ENCODE results near the gene NT5C3B. TPM values are rescaled to one million over a fixed set of nuclear protein-coding genes. Genes with fewer than 3 reads are reported as not detected.
A peak's percentile ranks its signal among the peaks of the same experiment; 100 is the strongest.
"Not testable (repeated sequence)": the region's sequence is repeated elsewhere in the genome, so short reads cannot be mapped to it uniquely, and the experiment has no call there.

Gene NT5C3B
- total RNA-seq, 1 experiment from 2014 or later, result 67.6 TPM

GRCh38 chr17:41784207-41784744 is 51.8 kb downstream of the NT5C3B start:
- peak; percentile 85 for DNase-seq (ENCODE audit: low read depth)

- DNase-seq (ENCODE audit: low read depth), result no peak
These were observed 53.9 kb downstream of the NT5C3B start for GRCh38 chr17:41782142-41782541.

- no peak for DNase-seq (ENCODE audit: low read depth)
These were observed 54.5 kb downstream of the NT5C3B start for GRCh38 chr17:41781404-41782110.

DNA sequence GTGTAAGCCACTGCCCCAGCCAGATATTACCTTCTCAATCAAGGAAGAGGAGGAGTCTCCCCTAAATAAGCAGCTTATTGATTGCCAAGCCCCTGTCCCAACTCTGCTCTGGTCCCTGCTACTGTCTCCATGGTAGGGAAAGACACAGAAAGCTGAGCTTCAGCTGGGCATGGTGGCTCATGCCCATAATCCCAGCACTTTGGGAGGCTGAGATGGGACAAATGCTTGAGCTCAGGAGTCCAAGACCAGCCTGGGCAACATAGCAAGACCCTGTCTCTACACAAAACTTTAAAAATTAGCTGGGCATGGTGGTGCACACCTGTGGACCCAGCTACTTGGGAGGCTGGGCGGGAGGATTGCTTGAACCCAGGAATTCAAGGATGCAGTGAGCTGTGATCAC is 56.1 kb downstream of the NT5C3B start:
- no peak for DNase-seq (ENCODE audit: low read depth)

- DNase-seq (ENCODE audit: low read depth), result peak; percentile 94
These were observed 58.4 kb downstream of the NT5C3B start for GRCh38 chr17:41777574-41778188.

DNA sequence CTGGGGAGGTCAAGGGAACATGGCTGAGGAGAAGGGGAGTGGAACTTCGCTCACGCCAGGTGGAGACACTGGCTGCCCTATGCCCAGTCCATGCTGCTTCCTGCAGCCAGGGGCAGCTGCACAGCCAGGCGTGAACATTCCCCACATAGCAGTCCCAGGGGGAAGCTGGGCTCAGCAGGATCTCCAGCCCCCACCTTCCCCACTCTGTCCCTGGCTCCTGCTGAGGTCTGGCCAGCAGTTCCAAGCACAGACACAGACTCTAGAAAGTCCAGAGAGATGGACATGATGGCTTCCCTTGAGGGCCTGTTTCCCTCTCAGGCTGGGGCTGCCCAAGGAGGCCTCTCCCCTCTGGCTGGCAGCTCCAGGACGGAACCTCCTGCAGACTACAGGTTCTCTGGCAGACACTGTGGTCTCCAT is 58.9 kb downstream of the NT5C3B start:
- DNase-seq (ENCODE audit: low read depth), result no peak

- DNase-seq (ENCODE audit: low read depth), result not testable (repeated sequence)
These were observed 59.7 kb downstream of the NT5C3B start for GRCh38 chr17:41776262-41776900.

DNA sequence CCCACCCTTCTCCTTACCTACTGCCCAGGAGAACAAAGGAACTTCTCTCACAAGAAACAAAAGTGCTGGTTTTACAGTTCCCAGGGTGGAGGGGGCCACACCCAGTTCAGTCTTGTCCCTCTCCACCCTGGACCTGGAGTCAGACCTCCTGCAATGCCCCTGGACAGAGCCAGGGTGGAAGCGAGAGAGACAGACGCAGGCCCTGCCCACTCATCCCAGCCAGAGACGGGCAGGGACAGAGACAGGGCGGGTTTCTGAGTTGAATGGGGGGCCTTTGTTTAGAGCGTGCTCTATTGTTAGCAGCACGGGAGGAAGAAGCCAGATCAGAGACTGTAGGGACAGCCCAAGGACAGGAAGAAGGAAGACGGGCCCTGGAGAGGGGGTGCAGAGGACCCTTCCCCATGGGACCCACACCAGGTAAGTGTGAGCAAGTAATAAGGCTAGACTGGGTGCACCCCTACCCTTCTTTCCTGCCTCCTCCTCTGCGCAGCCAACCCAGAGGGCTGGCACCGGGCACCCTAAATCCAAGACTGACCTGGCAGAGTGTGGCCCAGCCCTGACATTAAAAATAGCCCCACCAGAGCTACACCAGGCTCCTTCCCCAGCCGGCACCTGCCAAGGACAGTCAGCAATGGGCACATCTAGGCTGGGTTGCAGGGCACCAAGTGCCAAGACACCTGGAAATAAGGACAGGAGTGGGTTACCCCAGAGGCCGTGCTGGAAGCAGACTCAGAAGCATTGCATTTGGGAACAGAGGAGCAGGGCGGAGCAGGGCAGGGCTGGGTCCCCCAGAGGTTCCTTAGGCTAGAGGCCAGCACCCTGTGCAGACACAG is 60.4 kb downstream of the NT5C3B start:
- no peak for DNase-seq (ENCODE audit: low read depth)

Other genes with a start within 250 kb of the NT5C3B start
- gene KRT14, start 249.3 kb downstream of the NT5C3B start, total RNA-seq (2014; rRNA removed; shearing (Covaris generic)), result 0.63 and 1.4 TPM in 2 replicates
- gene KRT16, start 223.5 kb downstream of the NT5C3B start, total RNA-seq (2014; rRNA removed; shearing (Covaris generic)), result 1.0 TPM in 1 of 2 replicates, not detected in the other
- gene KRT17, start 211.7 kb downstream of the NT5C3B start, total RNA-seq (2014; rRNA removed; shearing (Covaris generic)), result 276 and 317 TPM in 2 replicates
- 78.2 and 85.4 TPM in 2 replicates for gene EIF1, start 147.3 kb downstream of the NT5C3B start, total RNA-seq (2014; rRNA removed; shearing (Covaris generic))
- not detected in 2 replicates for gene GAST, start 123.9 kb downstream of the NT5C3B start, total RNA-seq (2014; rRNA removed; shearing (Covaris generic))
- 0.11 TPM in 1 of 2 replicates, not detected in the other for gene HAP1, start 101.6 kb downstream of the NT5C3B start, total RNA-seq (2014; rRNA removed; shearing (Covaris generic))
- gene JUP, start 49.5 kb downstream of the NT5C3B start, total RNA-seq (2014; rRNA removed; shearing (Covaris generic)), result 32.6 and 36.3 TPM in 2 replicates
- 44.4 and 60.9 TPM in 2 replicates for gene P3H4, start 24.3 kb downstream of the NT5C3B start, total RNA-seq (2014; rRNA removed; shearing (Covaris generic))
- gene FKBP10, start 23.2 kb downstream of the NT5C3B start, total RNA-seq (2014; rRNA removed; shearing (Covaris generic)), result 123 and 139 TPM in 2 replicates
- gene KLHL10, start 1.6 kb upstream of the NT5C3B start, total RNA-seq (2014; rRNA removed; shearing (Covaris generic)), result 0.74 TPM in 1 of 2 replicates, not detected in the other
- gene KLHL11, start 29.2 kb upstream of the NT5C3B start, total RNA-seq (2014; rRNA removed; shearing (Covaris generic)), result 26.8 and 27.8 TPM in 2 replicates
- gene ACLY, start 82.7 kb upstream of the NT5C3B start, total RNA-seq (2014; rRNA removed; shearing (Covaris generic)), result 115 and 124 TPM in 2 replicates
- gene ODAD4, start 94.4 kb upstream of the NT5C3B start, total RNA-seq (2014; rRNA removed; shearing (Covaris generic)), result 0.42 and 2.8 TPM in 2 replicates
- 39.5 and 41.6 TPM in 2 replicates for gene CNP, start 130.6 kb upstream of the NT5C3B start, total RNA-seq (2014; rRNA removed; shearing (Covaris generic))
- 148 and 155 TPM in 2 replicates for gene DNAJC7, start 181.2 kb upstream of the NT5C3B start, total RNA-seq (2014; rRNA removed; shearing (Covaris generic))
- gene NKIRAS2, start 183.9 kb upstream of the NT5C3B start, total RNA-seq (2014; rRNA removed; shearing (Covaris generic)), result 40.7 and 42.1 TPM in 2 replicates
- 0.23 and 0.30 TPM in 2 replicates for gene C17orf113, start 214.4 kb upstream of the NT5C3B start, total RNA-seq (2014; rRNA removed; shearing (Covaris generic))

Data from Daoy (cell line).